Glomerular endothelial cell (primary cell): ENCODE data around the gene LYSMD2. TPM values are rescaled to one million over a fixed set of nuclear protein-coding genes. Genes with fewer than 3 reads are reported as not detected.

Experiments used
- DNase-seq: peaks from one replicate; pipeline ENCODE4 v3.0.0-alpha.2; 2011; ENCODE audit warnings: low read depth, low spot score; ENCODE audit errors: extremely low read depth
- total RNA-seq: library from RNA; depleted of rRNA; stranded (reverse); fragments of >200 nt; gene quantifications from 2 replicates; pipeline ENCODE4 v1.2.3, GENCODE V29; 2015

LYSMD2 gene
- total RNA-seq, 1 donor from 2014 or later = 17.1 TPM

- DNase-seq = no peak
Measured at GRCh38 chr15:51752888-51753287, 15.4 kb upstream of the LYSMD2 start.

- DNase-seq = no peak
Measured at GRCh38 chr15:51751697-51752683, 14.5 kb upstream of the LYSMD2 start.

GRCh38 chr15:51750792-51751696 lies 13.6 kb upstream of the LYSMD2 start, which contains the start of gene TMOD2:
TSS of gene TMOD2 (plus strand) at chr15:51751597. CDS start at chr15:51766442, 14,845 bp downstream.
- DNase-seq = no peak

DNA sequence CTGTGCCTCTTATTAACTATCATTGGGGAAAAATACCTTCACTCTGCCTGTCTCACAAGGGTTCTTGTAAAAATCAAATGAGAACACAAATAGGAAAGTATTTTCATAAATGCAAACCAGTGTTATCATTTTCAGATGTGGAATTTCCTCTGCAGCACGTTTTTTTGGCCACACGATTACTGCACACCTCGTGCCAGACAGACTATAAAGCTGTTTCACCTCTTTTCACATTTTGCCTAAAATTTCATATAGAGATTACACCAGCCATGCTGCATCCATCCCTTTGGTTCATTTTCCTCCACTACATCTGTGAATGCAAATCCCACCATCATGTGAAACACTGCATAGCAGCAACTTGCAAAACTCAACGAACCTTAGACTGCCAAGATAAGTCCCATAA lies 12.7 kb upstream of the LYSMD2 start:
- DNase-seq = no peak

- DNase-seq = no peak
Measured at GRCh38 chr15:51749307-51749706, 11.9 kb upstream of the LYSMD2 start.

DNA sequence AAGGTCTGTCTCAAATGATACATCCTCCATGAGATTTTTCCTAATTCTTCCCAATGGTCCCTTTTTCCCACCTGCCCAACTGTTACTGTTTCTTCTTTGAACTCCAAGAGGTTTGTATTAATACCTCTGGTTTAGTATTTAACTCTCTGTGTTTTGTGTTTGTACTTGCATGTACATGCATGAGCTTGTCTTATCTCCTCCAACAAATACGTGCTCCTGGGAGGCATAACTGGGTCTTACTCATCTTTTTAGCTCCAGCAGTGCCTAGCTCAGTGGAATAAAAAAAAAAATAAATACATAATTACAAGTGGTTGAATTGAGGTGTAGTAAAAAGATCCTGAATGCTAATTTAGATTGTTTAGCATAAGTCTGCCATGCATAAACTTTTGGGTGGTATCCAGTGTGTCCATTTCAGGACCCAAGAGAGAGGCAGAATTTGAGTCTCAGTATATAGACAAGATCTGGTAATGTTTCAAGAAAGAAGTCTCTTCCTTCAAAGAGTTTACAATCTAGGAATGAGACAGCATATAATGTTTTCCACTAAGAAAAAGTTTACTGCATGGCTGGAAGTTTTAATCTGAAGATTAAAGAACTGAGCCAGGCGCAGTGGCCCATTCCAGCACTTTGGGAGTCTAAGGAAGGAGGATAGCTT lies 1.7 kb upstream of the LYSMD2 start:
- DNase-seq = no peak

GRCh38 chr15:51738553-51738952 lies 1.1 kb upstream of the LYSMD2 start:
- DNase-seq = no peak

DNA sequence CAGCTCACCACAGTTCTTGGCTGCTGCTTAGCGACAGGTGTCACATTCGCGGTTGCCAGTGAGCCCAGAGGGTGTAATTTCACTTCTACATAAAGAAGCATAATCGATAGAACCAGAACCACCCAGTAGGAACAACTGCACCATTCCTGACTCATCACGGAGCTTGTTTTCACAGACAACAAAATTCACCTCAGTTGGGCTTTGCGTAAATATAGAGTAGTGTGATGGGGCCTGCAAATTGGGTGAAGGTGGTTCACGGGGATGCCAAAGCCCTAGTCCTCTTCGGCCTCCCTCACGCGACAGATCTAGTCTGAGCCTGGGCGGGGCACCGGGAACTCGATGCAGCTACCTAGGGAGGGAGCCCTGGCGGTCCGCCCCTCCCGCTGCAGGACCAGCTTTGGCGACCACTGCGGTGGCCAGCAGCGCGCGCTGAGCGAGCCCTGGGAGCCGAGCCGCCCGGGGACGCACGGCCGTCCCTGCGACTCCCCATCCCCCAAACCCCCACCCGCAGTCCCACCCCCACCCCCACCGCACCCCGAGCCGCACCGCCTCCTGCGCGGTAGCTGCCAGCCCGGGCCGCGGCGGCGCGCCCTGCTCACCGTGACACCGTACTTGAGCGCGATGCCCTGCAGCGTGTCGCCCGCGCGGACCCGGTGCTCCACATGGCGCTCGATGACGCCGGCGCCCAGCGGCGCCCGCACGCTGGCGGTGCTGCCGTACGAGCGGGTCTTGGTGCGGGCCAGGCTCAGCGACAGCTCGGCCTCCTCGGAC lies 519 bp downstream of the LYSMD2 start:
- DNase-seq = no peak

DNA sequence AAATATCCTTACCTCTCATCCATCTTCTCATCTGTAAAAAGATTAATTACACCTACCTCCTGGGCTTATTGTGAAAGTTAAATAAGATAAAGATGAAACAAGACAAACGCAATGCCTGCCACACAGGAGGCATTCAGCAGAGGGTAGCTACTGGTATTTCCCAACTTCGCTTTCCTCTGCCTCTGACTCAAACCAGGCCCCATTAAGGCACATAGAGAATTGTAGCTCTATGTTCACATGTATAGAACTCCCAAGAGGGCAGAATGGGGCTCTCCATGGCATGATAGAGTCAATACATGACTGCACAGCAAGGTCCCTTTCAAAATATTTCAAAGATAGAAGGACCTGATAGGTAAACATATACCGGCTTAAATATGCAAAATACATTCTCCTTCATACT lies 1.4 kb downstream of the LYSMD2 start:
- no peak for DNase-seq

GRCh38 chr15:51735228-51736010 lies 2.0 kb downstream of the LYSMD2 start:
- DNase-seq = no peak

DNA sequence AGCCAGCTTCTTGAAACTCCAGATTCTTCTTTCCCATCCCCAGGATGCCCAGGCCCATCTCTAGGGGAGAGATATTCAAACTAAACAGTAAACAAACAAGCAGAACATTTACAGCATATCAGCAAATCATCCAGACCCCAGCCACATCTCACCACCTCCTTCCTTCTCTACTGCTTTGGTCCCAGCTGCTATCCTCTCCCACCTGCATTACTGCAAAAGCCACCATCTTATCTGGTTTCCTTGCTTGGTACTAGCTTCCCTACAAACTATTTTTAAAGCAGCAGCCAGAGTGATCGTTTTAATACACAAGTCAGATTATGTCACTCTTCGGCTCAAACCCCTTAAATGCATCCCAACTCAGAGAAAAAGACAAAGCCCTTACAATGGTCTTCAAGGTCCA lies 4.8 kb downstream of the LYSMD2 start:
- DNase-seq = no peak

- DNase-seq = no peak
Measured at GRCh38 chr15:51731549-51732267, 5.7 kb downstream of the LYSMD2 start.

- no peak for DNase-seq
Measured at GRCh38 chr15:51727141-51727897, 10.1 kb downstream of the LYSMD2 start.

- no peak for DNase-seq
Measured at GRCh38 chr15:51726302-51727073, 11.0 kb downstream of the LYSMD2 start.

DNA sequence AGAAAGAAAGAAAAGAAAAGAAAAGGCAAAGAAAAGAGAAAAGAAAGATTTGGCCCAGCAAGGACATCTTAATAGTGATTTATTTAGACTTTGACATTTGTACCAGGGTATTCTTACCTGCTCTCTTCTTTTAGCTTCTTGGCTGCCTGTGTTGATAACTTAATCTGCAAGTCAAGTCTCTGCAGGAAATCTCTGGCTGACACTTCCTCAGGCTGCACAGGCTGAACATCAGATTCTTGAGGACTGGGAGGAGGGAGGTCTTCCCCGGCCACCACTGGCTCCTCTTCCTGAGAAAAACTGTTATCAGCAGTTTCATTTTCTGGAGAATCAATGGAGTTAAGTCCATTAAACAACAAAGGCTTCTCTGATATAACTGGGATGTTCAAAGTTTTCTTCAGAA lies 12.8 kb downstream of the LYSMD2 start:
- DNase-seq = no peak

- DNase-seq = no peak
Measured at GRCh38 chr15:51724199-51724598, 13.3 kb downstream of the LYSMD2 start.
